Right lobe of liver (tissue), 4 donors: ENCODE measurements around the gene DDX10.

ENCODE experiments used
- CTCF ChIP-seq, 4 donors: fragments of 200-600 bp in 3 of 4; fragments of 450-650 bp in 1 of 4; IDR thresholded peaks; one replicate each; pipeline versions ENCODE4 v1.5.1 to v1.8.0; 2016 to 2022; ENCODE audit warnings: antibody characterized with exemption in 4 of 4, mild to moderate bottlenecking in 2 of 4
- POLR2A ChIP-seq: fragments of 450-650 bp; IDR thresholded peaks from one replicate; pipeline ENCODE4 v1.6.1; 2017; ENCODE audit warnings: antibody characterized with exemption, mild to moderate bottlenecking
- donor health status: DM: no; HTN: no; CAD: no.
- donor health status: DM: no; HTN: no; CAD: no.
- donor health status: DM: no; HTN: yes; CAD: no.

GRCh38 chr11:108872781-108873291, 208.0 kb downstream of the DDX10 start:
- TF ChIP-seq CTCF (IDR thresholded peaks at IDR 0.05), result no peak
- TF ChIP-seq POLR2A, result no peak
